AG09309 (cell line): ENCODE results near the gene ASMT.

Experiments used
- DNase-seq: peaks from one replicate; pipeline ENCODE4 v3.0.0-alpha.2; 2010; ENCODE audit warnings: low read depth
- H3K4me3 ChIP-seq: 2 replicates; pipeline ENCODE4 v1.5.1; 2011; ENCODE audit warnings: mild to moderate bottlenecking, low read depth, low read length, moderate library complexity; ENCODE audit not compliant: control insufficient read depth
- CTCF ChIP-seq: IDR thresholded peaks from 2 replicates; pipeline ENCODE4 v1.5.1; 2011; ENCODE audit warnings: mild to moderate bottlenecking, low read depth, low read length, inconsistent platforms; ENCODE audit not compliant: insufficient read depth, control insufficient read depth; ENCODE audit errors: missing control alignments

Gene ASMT

GRCh38 chrX:1601051-1601767, 13.7 kb upstream of the ASMT start:
- DNase-seq, result no peak
- TF ChIP-seq CTCF, result no peak
- no peak overlapping the region for H3K4me3 ChIP-seq

- no peak for DNase-seq
- no peak for TF ChIP-seq CTCF
- no peak overlapping the region for H3K4me3 ChIP-seq
These were observed 13.1 kb upstream of the ASMT start for GRCh38 chrX:1601768-1602085.

DNA sequence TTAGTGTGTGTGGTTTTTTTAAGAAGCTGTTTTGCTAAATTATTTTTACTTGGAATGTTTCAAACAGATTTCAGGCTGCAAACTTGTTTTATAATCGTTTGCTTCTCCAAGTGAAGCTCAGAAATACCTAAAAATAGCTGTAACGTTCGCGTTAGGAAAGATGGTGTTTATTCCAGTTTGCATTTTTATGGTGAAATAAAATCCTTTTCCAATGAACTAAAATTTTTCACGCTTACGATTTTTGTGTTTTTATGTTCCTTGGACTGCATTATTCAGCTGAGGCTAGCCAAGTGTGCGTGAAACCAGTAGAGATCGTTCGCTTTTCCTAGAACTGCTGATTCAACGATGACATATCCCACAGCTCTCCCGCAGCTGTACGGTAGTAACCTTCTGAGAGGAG, 12.6 kb upstream of the ASMT start:
- no peak for TF ChIP-seq CTCF
- DNase-seq, result no peak
- H3K4me3 ChIP-seq, result no peak overlapping the region

DNA sequence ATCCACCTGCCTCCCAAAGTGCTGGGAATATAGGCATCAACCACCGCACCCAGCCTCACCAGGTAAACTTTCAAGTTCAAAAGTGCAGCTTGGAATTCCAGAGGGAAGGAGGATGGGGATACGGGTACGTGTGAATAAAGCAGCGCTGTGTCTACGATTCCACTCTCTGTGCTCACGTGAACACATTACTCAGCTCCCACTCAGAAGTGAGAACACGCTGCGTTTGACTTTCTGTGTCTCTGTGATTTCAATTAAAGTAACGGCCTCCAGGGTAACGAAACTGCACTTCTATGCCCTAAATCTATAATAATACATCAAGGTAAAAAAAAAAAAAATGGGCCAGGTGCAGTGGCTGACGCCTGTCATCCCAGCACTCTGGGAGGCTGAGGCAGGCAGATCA, 8.4 kb upstream of the ASMT start:
- no peak for TF ChIP-seq CTCF
- DNase-seq, result no peak
- no peak overlapping the region for H3K4me3 ChIP-seq

DNA sequence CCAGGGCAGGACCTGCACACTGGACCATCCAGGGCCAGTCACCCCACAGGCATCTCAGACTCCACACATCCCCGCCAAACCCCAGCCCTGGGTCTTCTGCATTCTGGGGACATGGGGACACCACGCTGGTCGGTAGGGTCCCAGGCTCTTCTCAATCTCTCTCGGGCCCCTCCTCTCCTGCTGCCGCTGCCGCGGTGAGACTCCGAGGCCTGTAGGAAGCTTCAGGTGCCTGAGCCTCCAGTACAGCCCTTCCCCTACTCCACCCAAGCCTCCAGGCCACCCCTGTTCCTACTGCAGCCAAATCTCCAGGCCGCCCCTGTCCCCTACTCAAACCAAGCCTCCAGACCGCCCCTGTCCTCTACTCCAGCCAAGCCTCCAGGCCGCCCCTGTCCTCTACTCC, 5.5 kb upstream of the ASMT start:
- DNase-seq, result no peak
- no peak for TF ChIP-seq CTCF

DNA sequence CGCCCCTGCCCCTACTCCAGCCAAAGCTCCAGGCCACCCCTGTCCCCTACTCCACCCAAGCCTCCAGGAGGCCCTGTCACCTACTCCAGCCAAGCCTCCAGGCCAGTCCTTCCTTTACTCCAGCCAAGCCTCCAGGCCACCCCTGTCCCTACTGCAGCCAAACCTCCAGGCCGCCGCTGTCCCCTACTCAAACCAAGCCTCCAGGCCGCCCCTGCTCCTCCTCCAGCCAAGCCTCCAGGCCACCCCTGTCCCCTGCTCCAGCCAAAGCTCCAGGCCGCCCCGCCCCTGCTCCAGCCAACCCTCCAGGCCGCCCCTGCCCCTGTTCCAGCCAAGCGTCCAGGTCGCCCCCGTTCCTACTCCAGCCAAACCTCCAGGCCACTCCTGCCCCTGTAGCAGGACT, 5.1 kb upstream of the ASMT start:
- no peak for DNase-seq
- no peak overlapping the region for H3K4me3 ChIP-seq
- TF ChIP-seq CTCF, result no peak

More for the DNA sequence above, 5.5 kb upstream of the ASMT start:
- no peak overlapping the region for H3K4me3 ChIP-seq

- DNase-seq, result no peak
- TF ChIP-seq CTCF, result no peak
- H3K4me3 ChIP-seq, result no peak overlapping the region
These were observed 4.7 kb upstream of the ASMT start for GRCh38 chrX:1610166-1610565.
